Liver (tissue), 9 donors: ENCODE measurements around the gene ANKRD9. TPM values are rescaled to one million over a fixed set of nuclear protein-coding genes. Genes with fewer than 3 reads are reported as not detected.

Experiments
- DNase-seq: peaks from one replicate; pipeline ENCODE4 v3.0.0-alpha.2; 2017; ENCODE audit warnings: low spot score
- H3K27ac ChIP-seq, 2 donors: one replicate each; pipeline ENCODE4 v1.7.0; 2013; ENCODE audit warnings: inconsistent platforms in 2 of 2, low read length in 2 of 2, control low read depth in 1 of 2, low read depth in 1 of 2, mild to moderate bottlenecking in 1 of 2
- H3K27me3 ChIP-seq, 4 donors: one replicate each; pipeline versions ENCODE4 v1.6.1 to v1.7.0; 2013; ENCODE audit warnings: low read length in 3 of 4, inconsistent platforms in 1 of 4, mild to moderate bottlenecking in 1 of 4, moderate library complexity in 1 of 4; ENCODE audit not compliant: control insufficient read depth in 4 of 4, insufficient read depth in 4 of 4
- H3K36me3 ChIP-seq, 4 donors: one replicate each; pipeline versions ENCODE4 v1.6.1 to v1.7.0; 2013; ENCODE audit warnings: low read length in 3 of 4, mild to moderate bottlenecking in 3 of 4, low read depth in 1 of 4, moderate library complexity in 1 of 4; ENCODE audit not compliant: control insufficient read depth in 4 of 4, insufficient read depth in 3 of 4
- H3K4me1 ChIP-seq, 4 donors: one replicate each; pipeline versions ENCODE4 v1.6.1 to v1.7.0; 2013; ENCODE audit warnings: low read length in 3 of 4, mild to moderate bottlenecking in 3 of 4, moderate library complexity in 1 of 4; ENCODE audit not compliant: control insufficient read depth in 4 of 4, insufficient read depth in 4 of 4
- H3K4me3 ChIP-seq, 3 donors: one replicate each; pipeline versions ENCODE4 v1.6.1 to v1.7.0; 2013; ENCODE audit warnings: low read length in 3 of 3, control low read depth in 1 of 3, low read depth in 1 of 3, mild to moderate bottlenecking in 1 of 3
- H3K9ac ChIP-seq, 2 donors: one replicate each; pipeline ENCODE4 v1.7.0; 2013; ENCODE audit warnings: low read length in 2 of 2, mild to moderate bottlenecking in 2 of 2, moderate library complexity in 2 of 2, control low read depth in 1 of 2, low read depth in 1 of 2
- H3K9me3 ChIP-seq, 4 donors: one replicate each; pipeline versions ENCODE4 v1.6.1 to v1.7.0; 2013; ENCODE audit warnings: low read length in 3 of 4; ENCODE audit not compliant: control insufficient read depth in 4 of 4
- ATF3 ChIP-seq: IDR thresholded peaks from 2 replicates; pipeline ENCODE4 v1.6.1; 2016; ENCODE audit warnings: antibody characterized with exemption
- CTCF ChIP-seq: fragments of 150-350 bp; IDR thresholded peaks from 2 replicates; pipeline ENCODE4 v1.5.1; 2017; ENCODE audit warnings: improper control_type of control experiment, low read depth, low read length; ENCODE audit not compliant: missing input control
- EGR1 ChIP-seq, 2 donors: IDR thresholded peaks; 2 replicates each; pipeline ENCODE4 v1.6.1; 2016 to 2018; ENCODE audit warnings: antibody characterized with exemption in 2 of 2, low read depth in 2 of 2
- FOXA1 ChIP-seq: IDR thresholded peaks from 2 replicates; pipeline ENCODE4 v1.6.1; 2016; ENCODE audit warnings: antibody characterized with exemption
- FOXA2 ChIP-seq: IDR thresholded peaks from 2 replicates; pipeline ENCODE4 v1.6.1; 2016; ENCODE audit warnings: antibody characterized with exemption
- GABPA ChIP-seq, 2 donors: IDR thresholded peaks in 1 of 2; conservative IDR thresholded peaks in 1 of 2; 2 replicates each; pipeline ENCODE4 v1.6.1; 2016; ENCODE audit warnings: antibody characterized with exemption in 2 of 2, mild to moderate bottlenecking in 1 of 2, moderate library complexity in 1 of 2
- HNF4A ChIP-seq, 2 donors: conservative IDR thresholded peaks; 2 replicates each; pipeline ENCODE4 v1.6.1; 2016; ENCODE audit warnings: antibody characterized with exemption in 2 of 2, mild to moderate bottlenecking in 2 of 2
- HNF4G ChIP-seq: IDR thresholded peaks from 2 replicates; pipeline ENCODE4 v1.6.1; 2016; ENCODE audit warnings: antibody characterized with exemption
- JUND ChIP-seq, 2 donors: IDR thresholded peaks; 2 replicates each; pipeline ENCODE4 v1.6.1; 2016; ENCODE audit warnings: antibody characterized with exemption in 2 of 2
- MAX ChIP-seq: IDR thresholded peaks from 2 replicates; pipeline ENCODE4 v1.6.1; 2016; ENCODE audit warnings: antibody characterized with exemption
- NR2F2 ChIP-seq: IDR thresholded peaks from 2 replicates; pipeline ENCODE4 v1.6.1; 2016; ENCODE audit warnings: antibody characterized with exemption
- RAD21 ChIP-seq, 2 donors: IDR thresholded peaks; 2 replicates each; pipeline ENCODE4 v1.6.1; 2016; ENCODE audit warnings: antibody characterized with exemption in 2 of 2, mild to moderate bottlenecking in 2 of 2
- RXRA ChIP-seq, 2 donors: IDR thresholded peaks; 2 replicates each; pipeline ENCODE4 v1.6.1; 2017 to 2018; ENCODE audit warnings: antibody characterized with exemption in 2 of 2, mild to moderate bottlenecking in 1 of 2
- SP1 ChIP-seq: IDR thresholded peaks from 2 replicates; pipeline ENCODE4 v1.6.1; 2018; ENCODE audit warnings: antibody characterized with exemption, mild to moderate bottlenecking
- TAF1 ChIP-seq: conservative IDR thresholded peaks from 2 replicates; pipeline ENCODE4 v1.6.1; 2016; ENCODE audit warnings: antibody characterized with exemption, mild to moderate bottlenecking
- YY1 ChIP-seq: IDR thresholded peaks from 2 replicates; pipeline ENCODE4 v1.6.1; 2016; ENCODE audit warnings: antibody characterized with exemption, mild to moderate bottlenecking
- ZBTB33 ChIP-seq: IDR thresholded peaks from 2 replicates; pipeline ENCODE4 v1.6.1; 2016; ENCODE audit warnings: antibody characterized with exemption
- WGBS: extraction: QIAGEN DNeasy Blood & Tissue Kit; methylation state at CpG from one replicate; pipeline ENCODE4 v1.1.7; 2013; 5-methylcytosine and 5-hydroxymethylcytosine counted together
- polyA plus RNA-seq, 2 donors: library from polyadenylated mRNA; stranded (reverse) in 1 of 2; unstranded in 1 of 2; fragments of 200-250 nt in 1 of 2; fragments of >200 nt in 1 of 2; fragmentation: Nextera tagmentation in 1 of 2; extraction: Ambion mirVana in 1 of 2; gene quantifications; one replicate each; pipeline versions ENCODE4 v1.2.1 to v1.2.3, GENCODE V29; 2013 to 2015
- total RNA-seq, 2 donors: library from RNA; depleted of rRNA; stranded (reverse); fragments of >200 nt; gene quantifications; one replicate each; pipeline ENCODE4 v1.2.3, GENCODE V29; 2014
- TF ChIP-seq, protein P1 (sequence below): IDR thresholded peaks from 2 replicates; pipeline ENCODE4 v1.6.1; 2016; ENCODE audit warnings: antibody characterized with exemption, mild to moderate bottlenecking
- donor health status: healthy.
- donor health status: healthy.
- donor health status: healthy.
- donor health status: healthy.
- donor health status: healthy.

Gene ANKRD9
- total and polyA plus RNA-seq, 4 donors: 1.5 to 67.5 (median 7.5) TPM

DNA sequence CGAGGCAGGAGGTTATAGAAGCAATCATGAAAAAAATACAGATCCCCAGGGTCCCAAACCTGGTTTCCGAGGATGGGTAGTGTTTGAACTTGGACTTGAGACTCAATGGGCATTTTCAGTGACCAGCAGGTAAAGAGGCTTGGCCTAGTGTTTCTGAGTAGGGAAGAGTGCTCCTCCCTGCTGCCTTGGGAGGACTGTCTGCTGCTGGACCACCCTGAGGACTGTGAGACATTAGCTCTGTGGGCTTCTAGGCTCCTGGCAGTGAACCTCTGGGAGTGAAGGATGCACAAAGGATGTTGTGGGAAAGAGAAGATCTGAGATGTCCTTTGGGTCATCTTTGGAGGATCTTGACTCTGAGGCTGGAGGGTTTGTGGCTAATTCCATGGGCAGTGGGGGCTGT lies 30.5 kb downstream of the ANKRD9 start:
- Histone ChIP-seq H3K27me3 (no peaks in the 10 kb centered on the region), H3K9me3 (peaks cover 0 to 2% (median 0%) of the 10 kb centered on the region in 4 donors), H3K9ac (no peak overlapping the region), H3K27ac (peak overlapping the region; percentile 81 to 85), H3K4me1 (peaks cover 0 to 7% (median 6%) of the 10 kb centered on the region in 4 donors), H3K36me3 (no peaks in the 10 kb centered on the region), H3K4me3 (no peak overlapping the region)
- TF ChIP-seq NR2F2 (no peak), ATF3 (no peak), YY1 (no peak), ZBTB33 (no peak), FOXA2 (no peak), GABPA (IDR thresholded peaks at IDR 0.05 in 1 of 2, conservative IDR thresholded peaks at IDR 0.05 in 1 of 2) (no peak)
- WGBS: 100% methylated on average over 2 of the region's 2 CpGs
- DNase-seq: no peak

DNA sequence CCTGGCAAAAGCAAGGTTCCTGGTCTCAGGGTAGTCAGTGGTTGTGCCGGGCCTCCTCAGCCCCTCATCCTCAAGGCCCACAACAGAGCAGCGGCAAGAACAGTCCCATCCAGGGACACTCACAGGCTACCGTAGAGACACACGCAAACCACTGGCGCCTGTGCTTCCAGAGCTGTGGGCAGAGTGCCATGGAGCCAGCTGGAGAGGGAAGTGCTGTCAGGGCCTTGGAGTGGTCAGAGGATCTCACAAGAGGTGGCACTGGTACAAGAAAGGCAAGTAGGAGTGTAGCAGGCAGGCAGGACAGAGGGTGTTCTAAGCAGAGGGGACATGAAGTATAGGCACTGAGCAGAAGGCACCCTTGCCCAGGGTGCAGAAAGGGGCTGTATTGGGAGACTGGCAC lies 34.6 kb downstream of the ANKRD9 start:
- Histone ChIP-seq H3K27me3 (no peaks in the 10 kb centered on the region), H3K4me3 (no peak overlapping the region), H3K27ac (no peak overlapping the region), H3K4me1 (peaks cover 0 to 7% (median 6%) of the 10 kb centered on the region in 4 donors), H3K9ac (no peak overlapping the region), H3K36me3 (peaks cover 0 to 2% (median 0%) of the 10 kb centered on the region in 4 donors), H3K9me3 (no peaks in the 10 kb centered on the region)
- DNase-seq: no peak
- 82% methylated on average over 5 of the region's 5 CpGs for WGBS
- TF ChIP-seq JUND (IDR thresholded peaks at IDR 0.05) (no peak), EGR1 (IDR thresholded peaks at IDR 0.05; ENCODE audit: low read depth in 2 of 2) (no peak), RXRA (IDR thresholded peaks at IDR 0.05) (no peak), ATF3 (no peak), FOXA1 (no peak), SP1 (no peak), HNF4G (no peak), YY1 (no peak), HNF4A (conservative IDR thresholded peaks at IDR 0.05) (no peak), ZBTB33 (no peak), GABPA (IDR thresholded peaks at IDR 0.05 in 1 of 2, conservative IDR thresholded peaks at IDR 0.05 in 1 of 2) (no peak), NR2F2 (no peak), MAX (no peak), RAD21 (IDR thresholded peaks at IDR 0.05) (no peak), CTCF (no peak), FOXA2 (no peak), TAF1 (no peak)
- TF ChIP-seq, protein P1, sequence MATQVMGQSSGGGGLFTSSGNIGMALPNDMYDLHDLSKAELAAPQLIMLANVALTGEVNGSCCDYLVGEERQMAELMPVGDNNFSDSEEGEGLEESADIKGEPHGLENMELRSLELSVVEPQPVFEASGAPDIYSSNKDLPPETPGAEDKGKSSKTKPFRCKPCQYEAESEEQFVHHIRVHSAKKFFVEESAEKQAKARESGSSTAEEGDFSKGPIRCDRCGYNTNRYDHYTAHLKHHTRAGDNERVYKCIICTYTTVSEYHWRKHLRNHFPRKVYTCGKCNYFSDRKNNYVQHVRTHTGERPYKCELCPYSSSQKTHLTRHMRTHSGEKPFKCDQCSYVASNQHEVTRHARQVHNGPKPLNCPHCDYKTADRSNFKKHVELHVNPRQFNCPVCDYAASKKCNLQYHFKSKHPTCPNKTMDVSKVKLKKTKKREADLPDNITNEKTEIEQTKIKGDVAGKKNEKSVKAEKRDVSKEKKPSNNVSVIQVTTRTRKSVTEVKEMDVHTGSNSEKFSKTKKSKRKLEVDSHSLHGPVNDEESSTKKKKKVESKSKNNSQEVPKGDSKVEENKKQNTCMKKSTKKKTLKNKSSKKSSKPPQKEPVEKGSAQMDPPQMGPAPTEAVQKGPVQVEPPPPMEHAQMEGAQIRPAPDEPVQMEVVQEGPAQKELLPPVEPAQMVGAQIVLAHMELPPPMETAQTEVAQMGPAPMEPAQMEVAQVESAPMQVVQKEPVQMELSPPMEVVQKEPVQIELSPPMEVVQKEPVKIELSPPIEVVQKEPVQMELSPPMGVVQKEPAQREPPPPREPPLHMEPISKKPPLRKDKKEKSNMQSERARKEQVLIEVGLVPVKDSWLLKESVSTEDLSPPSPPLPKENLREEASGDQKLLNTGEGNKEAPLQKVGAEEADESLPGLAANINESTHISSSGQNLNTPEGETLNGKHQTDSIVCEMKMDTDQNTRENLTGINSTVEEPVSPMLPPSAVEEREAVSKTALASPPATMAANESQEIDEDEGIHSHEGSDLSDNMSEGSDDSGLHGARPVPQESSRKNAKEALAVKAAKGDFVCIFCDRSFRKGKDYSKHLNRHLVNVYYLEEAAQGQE: no peak
